Uterine smooth muscle cell (primary cell): ENCODE measurements around the gene USP35. TPM values are rescaled to one million over a fixed set of nuclear protein-coding genes. Genes with fewer than 3 reads are reported as not detected.

Experiments used
- total RNA-seq: library from RNA; depleted of rRNA; stranded (reverse); fragments of >200 nt; gene quantifications from 2 replicates; pipeline ENCODE4 v1.2.3, GENCODE V29; 2014

The USP35 gene
- 11.0 and 13.4 TPM in 2 replicates for total RNA-seq

GRCh38 chr11:78188286-78189173 lies at the start of gene USP35, which contains the start of gene KCTD21:
Gene USP35, plus strand, starts transcription at chr11:78188919. Its CDS starts 7,327 bp downstream, at chr11:78196246.
Gene KCTD21, minus strand, starts transcription at chr11:78188626. Its CDS starts 14,072 bp downstream, at chr11:78174554.

GRCh38 chr11:78139422-78140391 lies 49.0 kb upstream of the USP35 start, which contains the start of gene ALG8:
Gene ALG8, minus strand, starts transcription at chr11:78139626. Its CDS starts 38 bp downstream, at chr11:78139588.

Other genes starting within 250 kb of the USP35 start
- 40.6 and 42.6 TPM in 2 replicates for gene INTS4, start 194.3 kb upstream of the USP35 start, total RNA-seq
- gene KCTD14, start 165.6 kb upstream of the USP35 start, total RNA-seq: 0.62 and 1.00 TPM in 2 replicates
- gene THRSP, start 125.1 kb upstream of the USP35 start, total RNA-seq: not detected in 2 replicates
- gene NDUFC2, start 109.1 kb upstream of the USP35 start, total RNA-seq: 132 and 138 TPM in 2 replicates
- 24.6 and 44.0 TPM in 2 replicates for gene ALG8, start 49.3 kb upstream of the USP35 start, total RNA-seq
- 6.4 and 7.1 TPM in 2 replicates for gene KCTD21, start 293 bp upstream of the USP35 start, total RNA-seq
- gene GAB2, start 228.9 kb downstream of the USP35 start, total RNA-seq: 8.3 and 11.2 TPM in 2 replicates